HL-60/S4 (cell line): ENCODE measurements around the gene MTFR1L.

Source experiments
- in situ Hi-C: fragments of 300-500 bp; cut with MboI; formaldehyde crosslinking; loops from 2 replicates; pipeline ENCODE4 v1.14.3; 2022; ENCODE audit warnings: low sequenced_read_pairs

Gene MTFR1L

GRCh38 chr1:25820247-25821111, 725 bp downstream of the MTFR1L start:
- in situ Hi-C loops = loop anchor here (25.0 kb wide), 1 partner anchor 958 kb away; no protein-coding TSS in a partner anchor

DNA sequence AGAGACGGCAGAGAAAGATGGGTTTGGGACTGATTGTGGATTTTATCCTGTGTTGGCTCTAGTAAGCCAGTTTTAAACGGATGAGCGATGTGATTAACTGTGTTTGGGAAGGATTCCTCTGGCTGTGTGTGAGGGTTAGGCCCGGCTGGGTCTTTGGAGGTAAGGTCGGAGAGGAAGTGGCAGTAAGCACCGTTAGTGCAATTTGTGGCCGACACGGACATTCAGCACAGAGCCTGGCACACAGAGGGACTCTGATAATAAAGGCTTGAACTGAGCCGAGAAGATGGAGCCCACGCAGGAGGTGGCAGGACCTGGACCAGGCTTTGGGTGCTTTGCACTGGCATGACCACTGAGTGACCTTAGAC, 1.3 kb downstream of the MTFR1L start:
- in situ Hi-C loops = loop anchor here (25.0 kb wide), 1 partner anchor 959 kb away; no protein-coding TSS in a partner anchor

GRCh38 chr1:25821630-25822091, 1.9 kb downstream of the MTFR1L start:
- in situ Hi-C loops = loop anchor here (25.0 kb wide), 1 partner anchor 959 kb away; no protein-coding TSS in a partner anchor

- in situ Hi-C loops = no loop called here
These were observed 5.9 kb downstream of the MTFR1L start for GRCh38 chr1:25825605-25826004.

GRCh38 chr1:25826571-25826970, 6.8 kb downstream of the MTFR1L start:
- in situ Hi-C loops = no loop called here

GRCh38 chr1:25828491-25828890, 8.7 kb downstream of the MTFR1L start:
- in situ Hi-C loops = no loop called here

- in situ Hi-C loops = no loop called here
These were observed 9.3 kb downstream of the MTFR1L start for GRCh38 chr1:25829046-25829445.

DNA sequence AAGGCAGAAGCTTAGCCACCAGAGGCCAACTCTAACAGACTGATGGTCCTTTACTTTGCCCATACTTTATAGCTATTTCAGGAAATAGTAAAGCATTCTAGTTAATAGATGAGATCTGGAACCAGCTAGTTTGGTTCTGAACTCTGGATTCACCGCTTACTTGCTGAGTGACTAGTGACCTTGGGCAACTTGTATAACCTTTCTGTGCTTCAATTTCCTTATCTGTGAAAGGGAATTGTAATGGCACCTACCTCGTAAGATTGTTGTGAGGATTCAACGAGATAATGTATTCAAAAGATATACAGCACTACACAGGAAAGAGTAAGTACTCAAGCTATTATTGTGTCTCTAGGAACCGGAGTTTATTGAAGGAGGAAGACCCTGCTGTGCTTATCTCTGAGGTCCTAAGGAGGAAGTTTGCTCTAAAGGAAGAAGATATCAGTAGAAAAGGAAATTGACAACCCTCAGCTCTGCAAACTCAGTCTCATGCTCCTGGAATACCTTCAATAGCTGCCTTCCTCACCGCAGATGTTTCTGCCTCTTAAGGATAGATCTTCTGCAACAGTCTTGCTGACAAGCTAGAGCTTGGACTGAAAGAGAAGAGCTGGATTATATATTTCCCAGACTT, 11.9 kb downstream of the MTFR1L start:
- in situ Hi-C loops = loop anchor here (10.0 kb wide), 1 partner anchor 173 kb away; no protein-coding TSS in a partner anchor

DNA sequence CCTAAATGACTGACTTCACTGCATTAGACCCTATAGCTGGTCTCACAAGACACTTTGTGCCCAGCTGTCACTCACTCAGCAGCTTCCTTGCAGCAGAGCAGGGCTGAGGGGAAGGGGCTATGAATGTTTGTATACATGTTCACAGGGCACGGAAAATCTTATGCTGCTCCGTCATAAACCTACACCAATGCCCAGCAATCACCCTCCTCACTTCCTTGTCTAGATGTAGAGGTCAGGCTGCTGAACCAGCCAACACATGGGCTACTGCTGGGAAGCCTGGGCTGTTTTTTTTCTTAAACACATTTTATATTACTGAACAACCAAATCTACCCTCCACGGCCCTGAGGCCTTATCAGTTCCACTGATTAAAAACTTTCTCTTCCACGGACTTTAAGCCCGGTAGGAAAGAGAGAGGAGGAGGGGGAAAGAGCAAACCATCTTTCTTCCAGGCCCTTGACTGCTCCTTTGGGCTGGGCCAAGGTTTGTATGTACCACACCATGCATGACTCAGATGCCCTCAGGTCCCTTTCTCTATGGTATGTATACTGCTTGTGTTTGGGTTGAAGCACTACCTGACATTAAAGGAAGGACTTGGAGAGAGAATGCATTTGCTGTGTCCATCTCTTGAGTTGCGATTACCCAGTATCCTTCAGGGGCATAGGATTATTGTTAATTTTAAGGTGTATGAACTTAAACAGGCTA, 12.7 kb downstream of the MTFR1L start:
- in situ Hi-C loops = loop anchor here (10.0 kb wide), 1 partner anchor 172 kb away; no protein-coding TSS in a partner anchor

- in situ Hi-C loops = loop anchor here (10.0 kb wide), 1 partner anchor 172 kb away; no protein-coding TSS in a partner anchor
These were observed 13.4 kb downstream of the MTFR1L start for GRCh38 chr1:25833158-25833557.

DNA sequence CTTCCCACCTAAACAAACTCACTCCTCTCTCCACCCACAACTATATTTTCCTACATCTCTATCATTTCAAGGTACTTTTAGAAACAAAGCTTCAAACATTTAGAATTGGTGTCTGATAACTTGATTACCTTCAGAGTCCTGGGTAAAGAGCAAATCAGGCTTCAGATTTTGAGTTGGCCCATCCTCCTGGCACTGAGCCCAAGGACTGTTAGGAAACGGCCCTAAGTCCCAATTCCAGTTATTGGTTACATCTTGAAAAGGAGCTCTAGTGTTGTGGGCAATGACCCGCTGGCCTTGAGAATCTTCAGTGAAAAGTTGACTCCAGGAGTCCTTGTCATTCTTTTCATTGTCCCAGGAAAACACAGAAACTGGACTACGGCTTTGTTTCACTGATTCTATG, 15.1 kb downstream of the MTFR1L start:
- in situ Hi-C loops = loop anchor here (10.0 kb wide), 1 partner anchor 170 kb away; no protein-coding TSS in a partner anchor

- in situ Hi-C loops = loop anchor here (10.0 kb wide), 1 partner anchor 168 kb away; no protein-coding TSS in a partner anchor
These were observed 16.9 kb downstream of the MTFR1L start for GRCh38 chr1:25836695-25837094.

- in situ Hi-C loops = loop anchor here (10.0 kb wide), 1 partner anchor 167 kb away; no protein-coding TSS in a partner anchor
These were observed 17.6 kb downstream of the MTFR1L start for GRCh38 chr1:25837262-25837875.

- in situ Hi-C loops = loop anchor here (10.0 kb wide), 1 partner anchor 165 kb away; no protein-coding TSS in a partner anchor
These were observed 20.1 kb downstream of the MTFR1L start for GRCh38 chr1:25839808-25840207.

DNA sequence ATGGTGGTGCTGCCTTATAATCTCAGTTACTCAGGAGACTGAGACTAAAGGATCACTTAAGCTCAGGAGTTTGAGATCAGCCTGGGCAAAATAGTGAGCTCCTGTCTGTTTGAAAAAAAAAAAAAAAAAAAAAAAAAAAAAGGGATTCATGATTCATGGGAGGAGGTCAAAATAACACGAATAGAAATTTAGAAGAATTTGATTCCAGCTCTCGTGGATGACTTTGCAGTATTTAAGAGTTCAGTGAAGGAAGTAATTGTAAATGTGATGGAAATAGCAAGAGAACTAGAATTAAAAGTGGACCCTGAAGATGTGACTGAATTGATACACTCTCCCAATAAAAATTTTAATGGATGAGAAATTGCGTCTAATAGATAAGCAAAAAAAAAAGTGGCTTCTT, 23.7 kb downstream of the MTFR1L start:
- in situ Hi-C loops = no loop called here

- in situ Hi-C loops = no loop called here
These were observed 25.0 kb downstream of the MTFR1L start for GRCh38 chr1:25844536-25845337.

DNA sequence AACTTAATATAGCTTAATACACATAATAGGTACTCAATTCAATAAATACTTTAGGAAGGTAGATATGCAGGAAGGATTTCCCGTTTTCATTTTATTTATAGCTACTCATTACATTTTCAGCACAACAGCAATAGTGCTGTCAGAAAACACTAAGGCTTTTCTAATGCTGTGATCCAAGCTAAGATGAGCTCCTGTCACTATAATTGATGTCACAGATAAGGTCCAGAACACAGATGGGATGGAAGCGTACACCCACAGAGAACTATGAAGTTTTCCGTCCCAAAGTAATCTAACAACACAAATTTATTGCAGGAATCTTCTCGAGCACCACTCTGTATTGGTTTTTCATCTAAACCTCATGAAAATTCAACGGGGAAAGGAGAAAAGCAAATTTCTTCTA, 25.9 kb downstream of the MTFR1L start:
- in situ Hi-C loops = no loop called here

- in situ Hi-C loops = no loop called here
These were observed 28.2 kb downstream of the MTFR1L start for GRCh38 chr1:25847929-25848328.

DNA sequence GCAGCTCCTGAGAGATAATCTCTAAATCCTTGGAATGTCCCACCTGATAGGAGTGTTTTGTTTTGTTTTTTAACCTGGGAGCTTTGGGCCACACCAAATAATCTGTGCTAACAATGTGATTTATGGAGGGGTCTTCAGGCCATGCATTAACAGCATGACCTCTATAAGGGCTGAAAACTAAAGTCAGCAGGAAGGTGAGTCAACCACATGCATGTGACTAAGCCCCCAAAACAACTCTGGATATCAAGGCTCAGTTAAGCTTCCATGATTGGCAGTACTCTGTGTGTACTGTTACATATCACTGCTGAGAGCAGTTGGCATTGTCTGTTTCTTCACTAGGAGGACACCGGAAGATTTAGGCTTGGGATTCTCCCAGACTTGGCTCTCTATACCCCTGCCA, 28.8 kb downstream of the MTFR1L start:
- in situ Hi-C loops = no loop called here

GRCh38 chr1:25854554-25854953, 34.8 kb downstream of the MTFR1L start:
- in situ Hi-C loops = no loop called here
